GM12874 (cell line): Measurements from ENCODE around the gene CLDN5.

Source experiments
- CTCF ChIP-seq: IDR thresholded peaks from 2 replicates; pipeline ENCODE4 v1.5.1; 2011; ENCODE audit warnings: low read depth, mild to moderate bottlenecking, control low read depth, low read length, moderate library complexity; ENCODE audit not compliant: insufficient read depth

Gene CLDN5

GRCh38 chr22:19526076-19526701, 2.0 kb upstream of the CLDN5 start:
- no peak for TF ChIP-seq CTCF

GRCh38 chr22:19525666-19526065, 1.5 kb upstream of the CLDN5 start:
- no peak for TF ChIP-seq CTCF

- no peak for TF ChIP-seq CTCF
Measured at GRCh38 chr22:19525116-19525660, 978 bp upstream of the CLDN5 start.

- TF ChIP-seq CTCF, result no peak
Measured at GRCh38 chr22:19523240-19524169, 705 bp downstream of the CLDN5 start.

- no peak for TF ChIP-seq CTCF
Measured at GRCh38 chr22:19522881-19523239, 1.4 kb downstream of the CLDN5 start.

- TF ChIP-seq CTCF, result no peak
Measured at GRCh38 chr22:19522190-19522880, 1.9 kb downstream of the CLDN5 start.
